Stomach (tissue), 4 donors: ENCODE results near the gene ARFGAP2.
A peak's percentile ranks its signal among the peaks of the same experiment; 100 is the strongest.

ENCODE experiments used
- CTCF ChIP-seq, 7 experiments: fragments of 450-650 bp in 4 of 7; fragments of 200-600 bp in 3 of 7; sonication (generic) in 3 of 7; IDR thresholded peaks; one replicate each; pipeline ENCODE4 v1.5.1; 2016 to 2019; ENCODE audit warnings: antibody characterized with exemption in 7 of 7, control low read depth in 2 of 7, mild to moderate bottlenecking in 1 of 7
- EP300 ChIP-seq: sonication (generic); formaldehyde crosslinking; IDR thresholded peaks from one replicate; pipeline ENCODE4 v1.6.1; 2017; ENCODE audit warnings: antibody characterized with exemption
- POLR2AphosphoS5 ChIP-seq, 3 donors: sonication (generic); formaldehyde crosslinking; IDR thresholded peaks; one replicate each; pipeline ENCODE4 v1.6.1; 2016; ENCODE audit warnings: antibody characterized with exemption in 3 of 3

GRCh38 chr11:47152953-47153950, 23.4 kb downstream of the ARFGAP2 start:
- TF ChIP-seq EP300, result no peak
- TF ChIP-seq CTCF (IDR thresholded peaks at IDR 0.05), result peak in 5 of 7 experiments; percentile 92 to 96 (median 95)
- TF ChIP-seq POLR2AphosphoS5 (IDR thresholded peaks at IDR 0.05), result peak in 1 of 3 donors; percentile 77
